HG03060 (cell line): ENCODE measurements around the gene CD177.
"Not testable (repeated sequence)": the region's sequence is repeated elsewhere in the genome, so short reads cannot be mapped to it uniquely, and the experiment has no call there.

Experiments
- ATAC-seq: cut with Tn5 transposase; IDR thresholded peaks from one replicate; pipeline ENCODE4 v1.9.1; 2021; ENCODE audit warnings: low read depth, moderate number of reproducible peaks; ENCODE audit not compliant: unreplicated experiment

Gene CD177, protein sequence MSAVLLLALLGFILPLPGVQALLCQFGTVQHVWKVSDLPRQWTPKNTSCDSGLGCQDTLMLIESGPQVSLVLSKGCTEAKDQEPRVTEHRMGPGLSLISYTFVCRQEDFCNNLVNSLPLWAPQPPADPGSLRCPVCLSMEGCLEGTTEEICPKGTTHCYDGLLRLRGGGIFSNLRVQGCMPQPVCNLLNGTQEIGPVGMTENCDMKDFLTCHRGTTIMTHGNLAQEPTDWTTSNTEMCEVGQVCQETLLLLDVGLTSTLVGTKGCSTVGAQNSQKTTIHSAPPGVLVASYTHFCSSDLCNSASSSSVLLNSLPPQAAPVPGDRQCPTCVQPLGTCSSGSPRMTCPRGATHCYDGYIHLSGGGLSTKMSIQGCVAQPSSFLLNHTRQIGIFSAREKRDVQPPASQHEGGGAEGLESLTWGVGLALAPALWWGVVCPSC

DNA sequence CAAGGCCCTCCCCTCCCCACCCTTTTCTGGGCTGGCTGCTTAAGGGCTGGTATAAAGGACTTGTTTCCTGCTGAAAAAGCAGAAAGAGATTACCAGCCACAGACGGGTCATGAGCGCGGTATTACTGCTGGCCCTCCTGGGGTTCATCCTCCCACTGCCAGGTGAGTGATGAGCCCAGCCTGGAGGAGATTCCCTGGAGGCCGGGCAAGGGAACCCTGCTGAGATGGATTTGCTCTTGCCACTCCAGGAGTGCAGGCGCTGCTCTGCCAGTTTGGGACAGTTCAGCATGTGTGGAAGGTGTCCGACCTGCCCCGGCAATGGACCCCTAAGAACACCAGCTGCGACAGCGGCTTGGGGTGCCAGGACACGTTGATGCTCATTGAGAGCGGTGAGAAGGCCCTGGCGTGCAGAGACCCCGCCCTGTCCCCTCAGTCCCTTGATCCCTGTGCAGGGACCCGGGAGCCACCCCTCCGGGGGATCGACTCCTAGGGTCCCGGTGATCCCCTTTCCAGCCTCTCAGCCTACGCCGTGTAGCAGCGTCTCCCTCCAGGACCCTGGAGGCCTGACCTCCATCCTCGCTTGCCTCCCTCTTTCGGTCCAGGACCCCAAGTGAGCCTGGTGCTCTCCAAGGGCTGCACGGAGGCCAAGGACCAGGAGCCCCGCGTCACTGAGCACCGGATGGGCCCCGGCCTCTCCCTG is at the start of gene CD177:
TSS of gene CD177 (plus strand) at position 81 of the 699 bp plus-strand sequence. CDS start at position 110, 29 bp downstream.
- no peak for ATAC-seq

DNA sequence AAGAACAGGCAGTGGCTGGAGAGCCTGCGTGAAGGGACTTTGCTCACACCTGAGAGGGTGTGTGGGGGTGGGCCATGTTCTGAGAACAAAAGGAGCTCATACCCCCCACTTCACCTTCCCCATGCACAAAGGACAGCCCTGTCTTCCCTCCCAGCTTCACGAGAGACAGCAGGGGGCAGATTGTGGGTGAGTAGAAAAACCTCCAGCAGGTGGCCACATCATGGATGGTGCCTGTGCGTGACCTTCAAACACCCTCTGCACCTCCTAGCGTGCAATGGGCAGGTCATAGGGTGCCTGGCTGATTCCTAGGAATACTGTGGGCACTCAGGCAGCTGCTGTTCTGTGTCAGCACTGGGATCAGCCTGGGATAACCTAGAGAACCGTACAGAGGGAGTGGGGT is 47.8 kb upstream of the CD177 start:
- ATAC-seq: no peak

- ATAC-seq: no peak
These were observed 47.4 kb upstream of the CD177 start for GRCh38 chr19:43306097-43306496.

DNA sequence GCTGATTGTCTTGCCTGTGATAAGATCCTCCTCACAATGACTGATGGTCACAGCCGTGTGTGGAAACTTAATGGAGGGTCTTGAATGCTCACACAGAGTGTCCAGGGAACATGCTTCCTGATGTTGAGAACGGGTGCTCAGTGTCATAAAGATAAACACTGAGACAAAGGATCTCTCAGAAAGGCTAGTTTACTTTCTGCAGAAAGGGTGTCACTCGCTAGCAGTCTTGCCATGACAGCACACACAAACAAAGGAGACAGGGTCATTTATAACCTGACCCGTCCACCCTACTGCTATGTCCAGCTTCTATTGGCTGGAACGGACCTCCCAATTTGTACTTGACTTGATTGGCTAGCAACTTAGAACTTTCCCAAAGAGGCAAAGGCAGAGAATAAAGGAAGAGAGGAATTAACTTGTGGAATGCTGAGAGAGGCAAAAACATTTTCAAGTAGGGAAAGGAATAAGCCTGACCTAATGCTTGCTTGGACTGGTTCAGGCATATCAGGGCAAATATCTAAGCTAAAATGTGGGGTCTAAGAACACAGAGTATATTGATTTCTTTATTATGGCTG is 45.2 kb upstream of the CD177 start:
- ATAC-seq: no peak

DNA sequence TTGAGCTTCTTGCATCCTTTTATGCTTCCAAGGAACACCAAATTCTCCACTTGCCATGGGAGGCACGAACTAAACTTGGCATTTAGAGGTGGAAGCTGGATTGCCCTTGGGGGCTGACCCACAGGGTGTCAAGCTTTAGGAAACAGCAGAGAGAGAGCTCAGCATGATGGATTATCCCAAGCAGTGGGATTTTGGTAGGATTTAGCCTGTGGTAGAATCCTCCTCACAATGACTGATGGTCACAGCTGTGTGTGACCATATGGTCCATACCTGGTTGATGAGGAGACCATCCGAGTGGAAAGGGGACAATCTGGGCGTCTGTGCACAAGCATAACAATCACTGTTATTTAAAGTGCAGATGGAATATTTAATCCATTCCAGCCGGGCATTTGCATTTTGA is 44.0 kb upstream of the CD177 start:
- no peak for ATAC-seq

GRCh38 chr19:43310221-43310620 is 43.3 kb upstream of the CD177 start:
- ATAC-seq: no peak

DNA sequence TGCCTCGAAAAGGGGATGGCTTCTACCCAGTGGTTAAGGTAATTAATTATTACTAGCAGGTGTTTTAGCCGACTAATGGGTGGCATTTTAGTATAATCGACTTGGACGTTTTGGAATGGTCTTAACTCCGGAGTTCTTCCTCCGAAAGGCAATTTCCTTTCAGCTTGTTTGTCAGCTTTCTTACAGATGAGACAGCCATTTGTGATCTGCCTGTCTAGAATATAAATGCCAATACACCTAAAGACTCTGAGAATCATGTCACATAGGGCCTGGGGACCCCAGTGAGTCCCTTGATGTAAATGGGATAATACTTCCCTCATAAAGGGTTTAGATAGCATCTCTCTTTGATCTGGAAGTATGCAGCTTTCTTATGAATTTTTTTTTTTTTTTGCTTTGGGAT is 42.2 kb upstream of the CD177 start:
- no peak for ATAC-seq

DNA sequence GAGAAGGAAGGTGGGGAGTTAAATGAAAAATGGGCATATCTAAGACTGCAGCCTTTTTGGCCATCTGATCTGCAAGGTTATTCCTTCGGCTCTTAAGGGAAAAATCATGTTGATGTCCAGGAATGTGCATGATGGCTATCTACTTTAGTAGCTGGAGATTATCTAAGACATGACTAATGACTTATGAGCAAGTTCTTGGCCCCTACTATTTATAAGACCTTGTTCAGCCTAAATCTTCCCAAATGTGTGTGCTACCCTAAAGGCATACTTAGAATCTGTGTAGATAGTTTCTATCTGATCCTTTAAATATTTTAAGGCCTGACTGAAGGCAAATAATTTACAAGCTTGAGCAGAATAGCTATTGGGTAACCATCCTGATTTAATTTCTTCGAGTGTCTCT is 41.8 kb upstream of the CD177 start:
- ATAC-seq: no peak

- no peak for ATAC-seq
These were observed 39.6 kb upstream of the CD177 start for GRCh38 chr19:43313711-43314495.

DNA sequence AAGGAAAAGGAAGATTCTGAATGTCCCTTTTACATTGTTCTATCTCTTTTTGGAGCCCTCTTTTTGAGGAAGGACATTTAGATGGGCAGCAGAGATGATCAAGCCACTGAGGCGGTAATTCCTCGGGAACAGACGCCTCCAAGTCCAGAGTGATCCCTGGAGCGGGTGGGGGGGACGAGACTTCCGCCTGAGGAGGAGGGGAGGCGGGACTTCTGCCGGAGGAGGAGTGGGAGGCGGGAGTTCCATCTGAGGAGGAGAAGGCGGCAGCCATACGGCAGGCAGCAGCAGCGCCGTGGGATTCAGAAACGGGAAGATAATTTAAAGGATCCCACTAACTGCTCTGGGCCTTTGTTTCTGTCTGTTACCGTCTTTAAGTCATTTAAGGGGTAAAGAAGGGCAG is 37.6 kb upstream of the CD177 start:
- no peak for ATAC-seq

- ATAC-seq: no peak
These were observed 36.7 kb upstream of the CD177 start for GRCh38 chr19:43316591-43317319.

DNA sequence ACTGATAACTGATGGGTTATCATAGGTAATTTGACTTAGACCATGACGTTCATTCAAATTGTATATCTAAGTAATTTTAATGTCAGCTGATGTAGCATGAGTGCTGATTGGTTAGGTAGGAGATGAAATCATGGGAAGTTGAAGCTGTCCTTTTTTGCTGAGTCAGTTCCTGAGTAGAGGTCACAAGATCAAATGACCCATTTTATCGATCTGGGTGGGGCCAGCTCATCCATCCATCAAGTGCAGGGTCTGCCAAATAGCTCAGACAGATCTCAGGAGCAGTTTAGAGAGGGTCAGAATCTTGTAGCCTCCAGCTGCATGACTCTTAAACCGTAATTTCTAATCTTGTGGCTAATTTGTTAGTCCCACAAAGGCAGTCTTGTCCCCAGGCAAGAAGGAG is 35.3 kb upstream of the CD177 start:
- no peak for ATAC-seq

- no peak for ATAC-seq
These were observed 34.6 kb upstream of the CD177 start for GRCh38 chr19:43318796-43319314.

GRCh38 chr19:43320546-43320945 is 32.9 kb upstream of the CD177 start:
- ATAC-seq: no peak

DNA sequence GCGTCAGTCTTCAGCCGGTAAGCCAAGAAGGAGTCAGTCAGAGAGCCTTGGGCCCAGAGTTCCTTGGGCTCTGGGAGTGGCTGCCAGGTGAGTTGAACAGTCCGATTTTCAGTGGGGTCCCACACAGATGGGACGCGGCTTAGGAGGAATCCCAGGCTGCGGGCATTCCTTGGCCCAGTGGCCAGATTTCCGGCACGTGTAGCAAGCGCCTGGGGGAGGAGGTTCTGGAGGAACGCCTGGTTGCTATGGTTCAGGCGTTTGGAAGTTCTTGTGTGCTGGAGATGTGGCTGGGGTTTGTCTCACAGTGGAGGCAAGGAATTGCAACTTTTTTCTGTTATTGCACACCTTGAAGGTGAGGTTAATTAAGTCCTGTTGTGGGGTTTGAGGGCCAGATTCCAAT is 26.7 kb upstream of the CD177 start:
- ATAC-seq: not testable (repeated sequence)

- not testable (repeated sequence) for ATAC-seq
These were observed 24.9 kb upstream of the CD177 start for GRCh38 chr19:43328561-43328960.

- ATAC-seq: not testable (repeated sequence)
These were observed 24.4 kb upstream of the CD177 start for GRCh38 chr19:43329049-43329448.

- no peak for ATAC-seq
These were observed 23.5 kb upstream of the CD177 start for GRCh38 chr19:43329989-43330388.

- no peak for ATAC-seq
These were observed 22.6 kb upstream of the CD177 start for GRCh38 chr19:43330726-43331434.
